Kasumi-1 (cell line): ENCODE data around the gene NEIL1.
"Not testable (repeated sequence)": the region's sequence is repeated elsewhere in the genome, so short reads cannot be mapped to it uniquely, and the experiment has no call there.

ENCODE experiments used
- DNase-seq, 2 experiments: peaks; one replicate each; lab custom pipeline; 2025; lab: John Stamatoyannopoulos, UW

The NEIL1 gene, protein sequence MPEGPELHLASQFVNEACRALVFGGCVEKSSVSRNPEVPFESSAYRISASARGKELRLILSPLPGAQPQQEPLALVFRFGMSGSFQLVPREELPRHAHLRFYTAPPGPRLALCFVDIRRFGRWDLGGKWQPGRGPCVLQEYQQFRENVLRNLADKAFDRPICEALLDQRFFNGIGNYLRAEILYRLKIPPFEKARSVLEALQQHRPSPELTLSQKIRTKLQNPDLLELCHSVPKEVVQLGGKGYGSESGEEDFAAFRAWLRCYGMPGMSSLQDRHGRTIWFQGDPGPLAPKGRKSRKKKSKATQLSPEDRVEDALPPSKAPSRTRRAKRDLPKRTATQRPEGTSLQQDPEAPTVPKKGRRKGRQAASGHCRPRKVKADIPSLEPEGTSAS

DNA sequence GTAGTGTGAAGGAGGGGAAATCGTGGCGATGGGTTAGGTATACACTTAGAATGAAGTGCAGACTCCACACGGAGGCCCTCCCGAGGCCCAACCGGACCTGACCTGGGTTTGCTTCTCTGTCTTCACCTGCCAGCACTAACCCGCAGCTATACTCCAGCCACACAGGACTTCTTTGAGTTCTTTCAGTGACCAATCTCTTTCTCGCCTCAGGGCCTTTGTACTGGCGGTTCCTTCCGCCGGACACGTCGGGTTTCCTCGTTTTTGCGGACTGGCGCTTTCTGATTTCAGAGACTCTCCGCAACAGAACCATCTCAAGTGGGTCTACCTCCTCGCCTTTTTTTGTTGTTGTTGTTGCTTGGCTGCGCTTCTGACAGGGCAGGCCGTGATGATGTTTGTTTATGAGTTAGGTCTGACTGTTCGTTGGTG is at the start of gene NEIL1:
Gene NEIL1, plus strand, starts transcription at position 244 of the 426 bp plus-strand sequence. CDS start 1,867 bp downstream, outside the sequence.
- no peak for DNase-seq

DNA sequence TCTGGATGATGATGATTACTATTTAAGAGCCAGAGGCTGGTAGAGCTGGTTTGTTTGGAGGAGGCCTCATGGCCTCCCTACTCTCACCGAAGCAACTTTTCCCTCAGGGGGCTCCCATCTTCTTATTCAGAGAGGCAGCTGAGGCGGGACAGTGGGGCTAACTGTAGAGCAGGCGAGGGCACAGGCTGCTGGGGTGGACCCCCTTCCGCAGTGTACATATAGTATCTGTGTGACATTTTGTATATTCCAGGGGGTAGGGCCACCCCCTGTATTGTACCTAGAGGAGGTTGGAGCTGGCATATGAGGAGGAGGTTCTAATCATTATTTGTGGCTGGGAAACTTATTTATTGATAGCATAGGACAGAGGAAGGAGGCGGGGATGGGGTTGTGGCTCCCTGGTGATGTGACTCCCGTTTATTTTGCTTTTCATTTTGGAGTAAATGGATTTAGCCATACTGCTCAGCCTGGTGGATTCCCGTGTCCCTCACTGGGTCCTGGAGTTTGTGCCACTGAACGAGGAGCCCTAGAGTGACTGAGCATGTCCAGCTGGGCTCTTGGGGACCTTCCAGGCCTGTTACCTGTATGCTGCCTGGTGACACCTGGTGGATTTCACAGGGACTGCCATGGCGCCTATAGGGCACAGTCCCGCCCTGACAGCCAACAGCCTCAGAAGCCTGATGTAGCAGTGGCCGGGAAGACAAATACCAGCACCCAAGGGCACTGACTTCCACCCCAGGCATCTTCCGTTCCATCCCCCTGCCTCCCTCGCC is 48.1 kb upstream of the NEIL1 start:
- not testable (repeated sequence) for DNase-seq

DNA sequence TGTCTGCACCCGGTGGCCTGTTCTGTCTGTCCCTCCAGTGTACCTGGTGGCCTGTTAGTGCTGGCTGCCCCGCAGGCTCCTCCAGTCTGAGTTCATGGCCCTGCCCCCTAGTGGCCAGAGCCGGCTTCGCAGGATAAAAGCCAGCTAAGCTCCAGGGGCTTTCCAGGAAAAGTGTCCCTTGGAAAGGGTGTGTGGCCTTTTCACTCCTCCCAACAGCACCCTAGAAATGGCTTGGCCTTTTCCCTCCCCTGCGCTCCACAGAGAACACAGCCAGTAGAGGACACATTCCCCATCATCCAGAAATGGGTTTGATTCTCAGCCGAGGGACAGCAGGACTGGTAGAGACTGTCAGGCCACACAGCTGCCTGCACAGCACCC is 47.5 kb upstream of the NEIL1 start:
- not testable (repeated sequence) for DNase-seq

DNA sequence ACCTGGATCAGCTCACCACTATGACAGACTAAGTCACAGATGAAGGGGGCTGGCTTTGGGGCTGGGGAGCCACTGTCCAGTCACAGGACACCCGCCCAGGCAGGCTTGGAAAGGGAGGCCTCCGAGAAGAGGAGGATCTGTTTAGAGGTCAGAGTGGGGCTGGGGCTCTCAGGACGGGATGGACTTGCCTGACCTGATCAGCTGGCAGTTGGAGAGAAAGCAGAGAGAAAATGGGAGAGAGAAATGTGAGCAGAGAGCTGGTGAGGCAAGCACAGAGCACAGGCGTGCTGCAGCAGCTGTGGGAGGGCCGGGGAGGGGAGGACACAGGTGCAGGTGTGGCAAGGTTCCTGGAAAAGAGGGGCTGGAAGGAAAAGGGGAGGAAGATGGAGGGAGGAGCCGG is 46.8 kb upstream of the NEIL1 start:
- not testable (repeated sequence) for DNase-seq

DNA sequence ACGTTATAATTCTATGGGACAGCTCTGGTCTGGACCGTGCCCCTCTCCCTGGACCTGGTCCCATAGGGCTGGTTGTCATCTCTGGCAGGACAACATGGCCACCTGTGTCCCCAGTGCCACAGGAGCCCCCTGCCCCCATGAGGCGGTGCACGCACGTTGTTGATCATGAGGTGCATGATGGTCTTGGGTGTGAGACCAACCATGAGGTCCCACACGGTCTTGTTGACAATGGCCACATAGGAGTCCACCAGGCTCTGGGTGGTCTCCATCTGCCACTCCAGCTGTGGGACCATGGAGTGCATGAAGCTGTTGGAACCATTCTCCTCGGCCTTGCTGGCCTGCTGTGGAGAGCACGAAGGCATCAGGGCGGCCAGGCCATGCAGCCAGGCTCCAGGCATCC is 44.5 kb upstream of the NEIL1 start:
- no peak for DNase-seq

DNA sequence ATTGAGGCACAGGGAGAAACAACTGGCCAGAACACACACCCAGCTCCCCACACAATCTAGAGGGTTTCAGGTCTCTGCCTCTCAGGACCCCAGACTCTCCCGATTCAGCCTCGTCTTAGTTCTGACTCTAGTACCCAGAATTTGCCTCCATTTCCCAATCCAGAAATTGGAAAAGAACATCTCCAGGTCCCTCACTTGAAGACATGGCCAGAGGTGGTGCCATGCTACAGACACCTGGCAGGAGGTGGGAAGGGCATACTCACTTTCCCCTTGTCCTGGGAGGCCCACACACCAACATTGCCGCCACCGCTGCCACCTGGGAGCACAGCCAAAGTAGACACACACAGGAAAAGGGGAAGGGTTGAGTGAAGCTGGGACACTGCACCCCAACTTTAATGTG is 44.1 kb upstream of the NEIL1 start:
- not testable (repeated sequence) for DNase-seq

DNA sequence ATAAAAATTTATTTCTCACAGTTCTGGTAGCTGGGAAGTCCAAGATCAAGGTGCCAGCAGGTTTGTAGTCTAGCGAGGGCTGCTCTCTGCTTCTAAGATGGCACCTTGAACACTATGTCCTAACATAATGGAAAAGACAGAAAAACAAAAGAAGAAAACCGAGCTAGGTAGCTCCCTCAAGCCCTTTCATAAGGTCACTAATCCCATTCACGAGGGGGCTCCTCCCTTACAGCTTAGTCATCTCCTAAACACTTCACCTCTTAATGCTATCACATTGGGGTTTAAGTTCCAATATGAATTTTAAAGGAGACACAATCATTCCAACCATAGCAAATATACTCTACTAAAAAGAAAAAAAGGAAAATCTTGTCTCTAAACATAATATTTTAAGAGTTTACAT is 40.7 kb upstream of the NEIL1 start:
- no peak for DNase-seq

DNA sequence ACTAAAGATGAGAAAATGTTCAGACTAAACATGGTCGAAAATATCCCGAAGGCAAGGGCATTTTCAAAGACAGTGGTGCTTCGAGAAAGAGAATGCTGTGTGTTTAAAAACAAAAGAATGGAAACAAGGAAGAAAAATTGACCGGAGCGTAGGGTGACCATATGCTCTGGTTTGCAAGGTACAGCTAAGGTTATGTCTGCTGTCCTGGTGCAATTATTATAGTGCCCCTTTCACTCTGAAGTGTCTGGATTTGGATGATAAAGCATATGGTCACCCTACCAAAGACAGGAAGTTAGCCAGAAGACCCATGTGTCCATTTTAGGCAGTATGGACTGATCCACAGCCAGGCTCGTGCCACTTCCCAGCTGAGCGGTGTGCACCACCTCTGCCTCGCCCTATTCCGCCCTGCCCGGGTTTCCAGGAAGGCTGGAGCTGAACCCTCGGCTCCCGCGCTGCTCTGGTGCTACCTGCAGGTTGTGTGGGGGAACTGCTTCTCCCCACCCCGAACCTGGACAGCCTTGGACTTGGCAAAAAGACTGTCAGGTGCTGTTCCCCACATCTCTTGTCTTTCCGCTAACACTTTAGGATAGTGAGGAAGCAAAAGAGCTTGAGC is 39.0 kb upstream of the NEIL1 start:
- peak; percentile 19 to 40 for DNase-seq

DNA sequence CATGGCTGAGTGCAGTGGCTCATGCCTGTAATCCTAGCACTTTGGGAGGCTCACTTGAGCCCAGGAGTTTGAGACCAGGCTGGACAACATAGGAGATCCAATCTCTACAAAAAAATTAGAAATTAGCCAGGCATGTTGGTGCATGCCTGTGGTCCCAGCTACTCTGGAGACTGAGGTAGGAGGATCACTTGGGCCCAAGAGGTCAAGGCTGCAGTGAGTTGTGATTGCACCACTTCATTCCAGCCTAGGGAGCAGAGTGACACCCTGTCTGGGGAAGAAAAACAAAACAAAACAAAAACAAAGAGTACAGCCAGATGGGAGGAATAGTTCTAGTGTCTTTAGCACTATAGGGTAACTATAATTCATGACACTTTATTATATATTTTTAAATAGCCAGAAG is 37.1 kb upstream of the NEIL1 start:
- no peak for DNase-seq

DNA sequence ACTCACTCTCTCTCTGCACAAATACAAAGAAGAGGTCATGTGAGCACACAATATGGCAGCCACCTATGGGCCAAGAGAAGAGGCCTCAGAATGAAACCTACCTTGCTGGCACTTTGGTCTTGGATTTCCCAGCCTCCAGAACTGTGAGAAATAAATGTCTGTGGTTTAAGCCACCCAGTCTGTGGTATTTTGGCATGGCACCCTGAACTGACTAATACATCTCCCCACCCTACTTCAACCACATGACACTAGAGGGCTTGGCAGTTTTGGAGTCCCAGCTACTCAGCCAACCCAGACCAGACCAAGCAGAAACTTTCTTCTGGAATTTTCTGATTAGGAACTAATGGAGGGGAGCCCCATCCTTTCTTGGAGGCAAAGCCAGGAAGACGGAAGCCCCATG is 34.3 kb upstream of the NEIL1 start:
- DNase-seq, result not testable (repeated sequence)

DNA sequence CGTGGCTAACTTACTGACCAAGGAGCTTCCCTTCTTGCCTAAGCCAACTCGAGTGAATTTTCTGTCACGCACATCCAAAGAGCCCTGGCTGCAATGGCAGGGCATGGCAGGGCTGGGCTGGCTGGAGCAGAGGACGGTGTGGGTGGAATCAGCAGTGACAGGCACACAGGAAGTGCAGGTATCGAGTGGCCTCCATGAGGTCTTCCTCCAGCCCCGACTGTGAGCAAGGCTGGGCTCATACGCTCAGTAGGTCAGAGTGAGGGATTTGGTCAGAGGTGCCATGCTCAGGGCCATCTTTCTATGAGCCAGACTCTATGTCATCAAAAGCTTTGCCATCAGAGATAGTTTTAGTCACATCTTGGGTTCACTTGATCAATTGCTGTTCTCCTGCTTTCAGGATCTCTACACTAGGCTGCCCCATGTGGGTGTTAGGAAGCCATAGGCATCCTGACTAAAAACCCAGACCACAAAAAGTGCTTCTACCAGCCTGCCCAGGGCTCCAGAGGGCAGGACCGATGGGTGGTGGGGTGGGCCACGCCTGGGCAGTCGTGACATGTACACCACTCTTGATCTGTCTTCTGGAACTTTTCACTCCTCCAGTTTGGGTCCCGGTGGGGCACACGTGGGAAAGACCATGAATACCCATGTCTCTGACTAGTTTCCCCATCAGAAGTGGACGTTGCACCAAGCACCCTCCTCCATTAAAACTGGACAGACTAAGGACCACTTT is 33.6 kb upstream of the NEIL1 start:
- DNase-seq, result no peak

DNA sequence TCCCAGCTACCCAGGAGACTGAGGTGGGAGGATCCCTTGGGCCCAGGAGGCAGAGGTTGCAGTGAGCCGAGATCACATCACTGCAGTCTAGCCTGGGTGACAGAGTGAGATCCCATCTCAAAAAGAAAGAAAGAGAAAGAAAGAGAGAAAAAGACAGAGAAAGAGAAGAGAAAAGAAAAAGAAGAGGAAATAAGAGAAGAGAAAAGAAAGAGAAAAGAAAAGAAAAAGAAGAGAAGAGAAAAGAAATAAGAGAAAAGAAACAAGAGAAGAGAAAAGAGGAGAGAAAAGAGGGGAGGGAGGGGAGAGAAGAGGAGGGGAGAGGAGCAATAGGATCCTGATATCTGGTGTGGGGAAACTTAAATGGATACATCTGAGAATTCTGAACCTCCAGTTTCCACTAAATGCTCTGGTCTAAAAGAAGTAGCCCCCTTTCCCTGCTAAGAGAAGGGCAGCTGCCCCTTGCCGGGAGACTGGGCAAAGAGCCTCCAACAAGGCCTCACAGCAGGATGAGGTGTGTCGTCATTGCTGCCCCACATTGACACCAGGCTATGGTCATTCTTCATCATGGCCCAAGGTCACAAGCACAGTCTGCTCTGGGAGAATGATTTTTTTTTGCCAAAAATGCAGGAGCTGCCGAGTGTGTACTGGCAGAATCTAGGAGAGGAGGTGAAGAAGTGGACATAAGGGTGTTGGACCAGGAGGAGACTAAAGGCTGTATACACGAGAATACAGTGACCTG is 32.1 kb upstream of the NEIL1 start:
- DNase-seq, result no peak

DNA sequence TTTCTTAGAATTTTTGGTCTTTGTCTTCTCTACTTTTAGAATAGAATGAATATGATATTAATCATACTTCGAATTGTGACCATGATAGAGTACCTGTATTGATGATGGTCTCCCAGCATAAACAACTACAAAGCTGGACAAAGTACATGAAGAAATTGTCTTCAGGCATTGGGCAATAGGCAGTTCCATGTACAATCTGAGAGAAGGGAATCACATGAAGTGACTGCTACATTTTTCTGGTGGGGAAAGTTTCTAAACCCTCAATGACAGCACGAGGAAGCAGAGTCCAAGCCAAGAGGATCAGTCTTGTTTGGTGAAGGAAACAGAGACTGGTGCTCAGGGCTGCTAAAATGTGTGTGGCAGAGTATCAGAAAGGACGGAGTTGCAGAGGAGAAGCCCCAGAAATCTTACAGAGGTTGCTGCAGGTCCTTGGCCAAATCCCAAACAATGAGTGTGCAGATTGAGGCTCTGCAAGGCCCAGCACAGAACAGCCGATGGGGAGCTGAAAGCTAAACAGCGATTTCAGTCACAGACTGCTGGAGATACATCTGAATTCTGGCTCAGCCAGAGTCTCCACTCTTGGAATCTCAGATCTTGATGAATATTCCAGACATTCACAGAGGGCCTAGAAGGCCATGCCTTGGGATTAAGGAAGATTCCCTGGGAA is 27.5 kb upstream of the NEIL1 start:
- not testable (repeated sequence) for DNase-seq

DNA sequence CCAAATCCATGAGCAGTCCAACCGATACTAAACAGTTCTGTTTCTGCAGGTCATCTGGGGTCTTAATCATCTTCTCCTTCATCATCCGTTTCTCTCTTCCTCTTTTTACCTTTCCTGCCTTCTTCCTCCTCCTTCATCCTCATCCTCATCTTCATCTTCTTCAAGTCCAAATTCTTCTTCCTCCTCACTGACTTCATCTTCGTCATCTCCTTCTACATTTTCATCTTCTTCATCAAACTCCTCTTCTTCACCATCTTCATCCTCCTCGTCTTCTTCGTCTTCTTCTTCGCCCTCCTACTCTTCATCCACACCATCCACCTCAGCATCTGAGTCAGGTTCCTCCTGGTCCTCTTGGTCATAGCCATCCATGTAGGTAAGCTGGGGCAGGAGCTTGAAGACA is 25.1 kb upstream of the NEIL1 start:
- DNase-seq, result no peak

DNA sequence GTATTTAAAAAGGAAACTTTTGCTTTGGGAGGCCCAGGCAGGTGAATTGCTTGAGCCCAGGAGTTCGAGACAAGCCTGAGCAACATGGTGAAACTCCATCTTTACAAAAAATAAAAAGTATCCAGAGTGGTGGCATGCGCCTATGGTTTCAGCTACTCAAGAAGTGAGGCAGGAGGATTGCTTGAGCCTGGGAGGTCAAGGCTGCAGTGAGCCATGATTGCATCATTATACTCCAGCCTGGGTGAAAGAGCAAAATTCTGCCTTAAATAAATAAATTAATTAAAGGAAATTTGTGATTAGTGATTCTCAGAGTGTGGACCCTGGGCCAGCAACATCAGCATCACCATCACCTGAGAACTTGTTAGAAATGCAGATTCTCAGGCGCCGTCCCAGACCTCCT is 20.9 kb upstream of the NEIL1 start:
- no peak for DNase-seq

DNA sequence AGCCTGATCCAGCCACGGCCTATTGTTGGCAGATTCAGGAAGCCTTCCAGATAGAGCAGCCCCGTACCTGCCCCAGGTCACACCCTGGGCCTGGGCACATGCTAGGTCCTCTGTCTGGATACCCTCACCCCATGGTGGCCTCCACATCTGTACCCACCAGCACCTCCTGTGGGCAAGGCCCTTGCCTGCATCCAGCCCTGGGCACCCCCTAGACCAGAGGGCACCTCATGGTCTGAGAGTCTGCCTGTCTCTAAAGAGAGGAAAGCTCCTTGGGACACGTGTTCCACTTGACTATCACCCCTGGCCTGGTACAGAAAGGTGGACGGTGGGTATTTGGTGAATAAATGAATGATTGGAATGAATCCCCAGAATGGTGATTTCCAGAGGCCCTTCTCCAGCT is 19.8 kb upstream of the NEIL1 start:
- no peak for DNase-seq

DNA sequence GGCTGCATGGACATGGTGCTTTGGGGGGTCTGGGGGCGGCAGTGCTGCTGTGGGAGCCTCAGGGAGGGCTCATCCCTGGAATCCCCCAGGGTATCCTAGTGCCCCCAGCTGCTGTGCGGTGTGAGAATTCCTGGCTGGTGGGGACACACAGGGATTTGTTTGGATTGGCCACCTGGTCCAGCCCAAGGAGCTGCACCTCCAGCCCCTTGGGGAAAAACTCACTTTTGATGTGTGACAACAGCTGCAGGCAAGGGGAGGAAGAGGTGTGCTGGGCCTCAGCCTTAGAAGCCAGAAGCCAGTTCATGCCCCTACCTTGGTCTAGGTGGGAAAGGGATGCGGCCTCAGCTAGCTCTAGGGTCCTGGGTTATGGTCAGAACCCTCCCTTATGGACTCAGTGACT is 19.3 kb upstream of the NEIL1 start:
- DNase-seq, result no peak

DNA sequence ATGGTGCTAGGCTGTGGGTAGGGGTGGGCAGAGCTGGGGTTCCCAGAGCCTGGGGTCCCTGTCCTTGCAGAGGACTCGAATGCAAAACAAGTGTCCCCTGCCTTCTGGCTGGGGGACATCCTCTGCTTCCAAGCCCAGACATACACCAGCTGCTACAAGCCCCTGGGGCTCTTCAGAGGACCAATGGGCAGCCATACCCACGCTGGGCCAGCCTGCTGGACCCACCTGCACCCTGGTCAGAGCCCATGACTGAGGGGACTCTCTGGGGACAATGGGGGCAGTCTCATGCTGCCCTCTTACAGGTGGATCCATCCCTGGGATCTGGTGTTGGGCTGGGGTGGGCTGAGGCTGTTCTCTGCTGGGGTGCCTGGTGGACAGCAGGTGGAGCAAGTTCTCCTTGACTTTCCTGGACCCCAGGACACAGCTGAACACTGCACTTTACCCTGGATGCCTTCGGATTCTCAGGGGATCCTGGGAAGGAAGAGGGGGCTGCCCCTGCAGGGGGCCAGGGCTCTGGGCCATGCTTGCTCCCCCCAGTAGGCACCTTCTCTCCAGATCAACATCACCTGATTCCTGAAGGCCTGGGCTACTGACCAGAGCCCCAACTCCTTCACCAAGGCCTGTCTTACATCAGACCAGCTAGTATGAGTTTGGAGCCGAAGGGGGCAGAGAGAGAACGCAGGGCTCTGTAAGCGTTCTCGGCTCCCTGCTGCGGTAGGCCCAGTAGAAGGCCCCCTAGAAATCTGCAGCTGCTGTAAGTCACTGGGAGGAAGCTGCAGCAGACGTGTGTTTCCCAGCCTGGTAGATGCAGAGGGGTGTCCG is 18.1 kb upstream of the NEIL1 start:
- DNase-seq, result no peak

DNA sequence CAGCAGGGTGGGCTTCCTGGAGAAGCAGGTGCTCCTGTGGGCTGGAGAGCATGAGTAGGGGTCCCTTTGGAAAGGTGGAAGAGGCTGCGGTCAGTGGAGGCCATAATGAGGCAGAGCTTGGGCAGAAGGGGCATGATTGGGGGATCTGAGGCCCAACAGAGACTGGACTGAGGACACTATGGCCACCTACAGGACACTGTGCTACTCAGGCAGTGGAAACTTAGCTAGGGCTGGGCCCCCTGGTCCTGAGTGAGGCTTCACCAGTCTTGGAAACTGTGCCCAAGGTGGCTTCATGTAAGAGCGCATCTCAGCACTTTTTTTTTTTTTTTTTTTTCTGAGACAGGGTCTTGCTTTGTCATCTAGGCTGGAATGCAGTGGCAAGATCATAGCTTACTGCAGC is 17.3 kb upstream of the NEIL1 start:
- no peak for DNase-seq

DNA sequence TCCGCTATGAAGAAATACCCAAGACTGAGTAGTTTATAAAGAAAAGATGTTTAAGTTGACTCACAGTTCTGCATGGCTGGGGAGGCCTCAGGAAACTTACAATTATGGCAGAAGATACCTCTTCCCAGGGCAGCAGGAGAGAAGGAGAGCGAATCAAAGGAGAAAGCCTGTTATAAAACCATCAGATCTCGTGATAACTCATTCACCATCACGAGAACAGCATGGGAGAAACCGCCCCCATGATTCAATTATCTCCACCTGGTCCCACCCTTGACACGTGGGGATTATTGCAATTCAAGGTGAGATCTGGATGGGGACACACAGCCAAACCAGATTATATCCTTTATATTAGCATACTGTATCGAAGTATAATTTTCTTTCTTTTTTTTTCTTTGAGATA is 14.7 kb upstream of the NEIL1 start:
- DNase-seq, result not testable (repeated sequence)
